ENCODE data around the gene SP140. TPM values are rescaled to one million over a fixed set of nuclear protein-coding genes. Genes with fewer than 3 reads are reported as not detected.

The SP140 gene
- total and polyA plus RNA-seq, 10 of the 15 experiments (the other 5 are each of a cell fraction or from before 2014, with no cell fraction given) = 61.7 to 164 (median 90.7) TPM

DNA sequence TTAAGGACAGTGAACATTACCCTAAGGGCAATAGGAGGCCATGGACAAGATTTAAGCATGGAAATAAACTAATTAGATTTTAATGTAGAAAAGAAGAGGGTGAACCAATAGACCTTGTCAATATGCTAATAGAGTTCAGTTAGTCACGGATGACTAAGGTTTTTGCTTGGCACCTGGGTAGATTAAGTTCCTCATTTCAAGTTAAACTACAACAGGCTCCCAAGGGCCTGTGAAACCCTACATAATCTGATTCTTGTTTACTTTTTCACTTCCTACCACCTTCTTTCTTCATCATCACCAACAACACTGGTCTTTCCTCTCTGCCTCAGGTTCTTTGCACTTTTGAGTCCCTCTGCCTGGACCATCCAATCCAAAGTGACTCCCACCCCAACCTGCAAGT, 20.5 kb upstream of the SP140 start:
- intact Hi-C loops (cut with micrococcal nuclease; ENCODE audit: unreplicated experiment) (loop anchor here (2.0 to 5.0 kb wide), 3 partner anchors 30 to 396 kb away; no protein-coding TSS in a partner anchor), in situ Hi-C loops (cut with MboI) (loop anchor here (5.0 kb wide), 1 partner anchor 397 kb away; no protein-coding TSS in a partner anchor)
- WGBS (ENCODE audit: insufficient coverage, insufficient replicate concordance, low lambda C conversion rate, missing lambda C conversion rate) = 0% methylated on average over 1 of the region's 1 CpG
- ChIA-PET RAD21 (ENCODE audit: unreplicated experiment) (interaction anchor here (0.7 to 4.2 kb wide), 9 partner anchors 13 to 461 kb away, joined by 3 to 37 read pairs (median 5); partner anchors contain the start of genes SP110 and SP140), POLR2A (interaction anchor here (0.6 to 1.4 kb wide), 4 partner anchors 10 to 382 kb away, joined by 3 to 7 read pairs (median 4); no protein-coding TSS in a partner anchor), CTCF (interaction anchor here (1.2 to 6.3 kb wide), 4 partner anchors 13 to 396 kb away, joined by 3 to 36 read pairs (median 4); partner anchors contain the start of gene SP110), SMC1A (ENCODE audit: uncharacterized antibody, unreplicated experiment) (interaction anchor here (0.8 to 9.6 kb wide), 7 partner anchors 14 to 405 kb away, joined by 3 to 121 read pairs (median 11); partner anchors contain the start of genes SP110 and SP140)
- TSS peak; percentile 16 for BruUV-seq (replicated peaks)
- H3K27me3 ChIP-seq (replicated peaks in 1 of 2; ENCODE audit: control insufficient read depth in 2 of 2, insufficient read depth in 2 of 2, low read length in 1 of 2) = no peaks in the 10 kb centered on the region
- H3K27ac ChIP-seq (ENCODE audit: control insufficient read depth, insufficient read depth) = peak overlapping the region; percentile 56
- H3K4me3 ChIP-seq = no peak overlapping the region
- DNase-seq (ENCODE audit: low read depth, low spot score) (peak; percentile 57), ATAC-seq (peak; percentile 69), FAIRE-seq (peak; percentile 62)
- no peaks in the 10 kb centered on the region; the same call in 2 of the 3 replicates for H3K9me3 ChIP-seq (replicated peaks; ENCODE audit: control insufficient read depth, insufficient read depth, low read length)
- no peak overlapping the region for H3K9ac ChIP-seq (ENCODE audit: control insufficient read depth, insufficient read depth, low read length)
- peak overlapping the region; percentile 91 for H3K4me2 ChIP-seq (ENCODE audit: control insufficient read depth, insufficient read depth)
- no peaks in the 10 kb centered on the region; the same call in none of the 2 replicates for H3K79me2 ChIP-seq (ENCODE audit: control insufficient read depth, insufficient read depth, low read length)
- no peaks in the 10 kb centered on the region for H4K20me1 ChIP-seq (ENCODE audit: control insufficient read depth, insufficient read depth)
- H2AFZ ChIP-seq (ENCODE audit: control insufficient read depth, low read depth, low read length) = no peak overlapping the region
- peaks cover 8 to 59% of the 10 kb centered on the region in 2 experiments for H3K36me3 ChIP-seq (ENCODE audit: control insufficient read depth in 2 of 2, insufficient read depth in 2 of 2, low read length in 1 of 2)
- H3K4me1 ChIP-seq (ENCODE audit: control insufficient read depth, insufficient read depth, low read length) = peaks cover 59% of the 10 kb centered on the region
- TF ChIP-seq NR2C2 (IDR thresholded peaks at IDR 0.05; ENCODE audit: borderline replicate concordance, control insufficient read depth, insufficient read length, low read depth) (no peak), ZNF687 (IDR thresholded peaks at IDR 0.05) (no peak), TCF12 (IDR thresholded peaks at IDR 0.05; ENCODE audit: low read depth, low read length) (no peak), HCFC1 (IDR thresholded peaks at IDR 0.05; ENCODE audit: low read length) (no peak), RUNX3 (IDR thresholded peaks at IDR 0.05; ENCODE audit: low read length) (0 out of 2 replicates have a peak, but pooled peaks have one; percentile 7), E2F4 (IDR thresholded peaks at IDR 0.05; ENCODE audit: low read depth, low read length) (no peak), ZNF217 (IDR thresholded peaks at IDR 0.05) (no peak; the same call in 1 of the 2 replicates), CEBPB (IDR thresholded peaks at IDR 0.05; ENCODE audit: borderline replicate concordance in 1 of 2, low read depth in 2 of 2, low read length in 2 of 2) (no peak), ETV6 (conservative IDR thresholded peaks at IDR 0.05 in 1 of 2, IDR thresholded peaks at IDR 0.05 in 1 of 2; ENCODE audit: borderline replicate concordance in 1 of 2, low read depth in 1 of 2) (peak in 1 of 2 experiments; percentile 56; a peak in 1 of 4 replicates), SUPT20H (IDR thresholded peaks at IDR 0.05; ENCODE audit: borderline replicate concordance, control insufficient read depth, low read depth, low read length) (no peak), MYB (IDR thresholded peaks at IDR 0.05; ENCODE audit: borderline replicate concordance, low read depth, low read length) (no peak), ESRRA (IDR thresholded peaks at IDR 0.05; ENCODE audit: low read length) (no peak), USF2 (IDR thresholded peaks at IDR 0.05; ENCODE audit: borderline replicate concordance, low read depth, low read length) (no peak), RFX5 (IDR thresholded peaks at IDR 0.05; ENCODE audit: low read depth, low read length) (no peak), NRF1 (conservative IDR thresholded peaks at IDR 0.05; ENCODE audit: low read depth, low read length) (no peak), CREB1 (IDR thresholded peaks at IDR 0.05; ENCODE audit: low read depth) (no peak)

All from GM12878 (cell line).